HG03571 (cell line): ENCODE data around the gene IL18R1.
A peak's percentile ranks its signal among the peaks of the same experiment; 100 is the strongest.
"Not testable (repeated sequence)": the region's sequence is repeated elsewhere in the genome, so short reads cannot be mapped to it uniquely, and the experiment has no call there.

Source experiments
- ATAC-seq: cut with Tn5 transposase; IDR thresholded peaks from one replicate; pipeline ENCODE4 v1.9.1; 2021; ENCODE audit not compliant: unreplicated experiment

The IL18R1 gene

GRCh38 chr2:102355526-102356380 is at the start of gene IL18R1:
TSS of gene IL18R1 (plus strand) at chr2:102355796. CDS start at chr2:102362661, 6,865 bp downstream.
- ATAC-seq: peak; percentile 88

GRCh38 chr2:102306125-102306524 is 49.5 kb upstream of the IL18R1 start:
- ATAC-seq: no peak

GRCh38 chr2:102310964-102311640 is 44.5 kb upstream of the IL18R1 start, which contains the start of gene IL1RL1:
TSS of gene IL1RL1 (plus strand) at chr2:102311563. CDS start at chr2:102338265, 26,702 bp downstream.
- ATAC-seq: no peak

GRCh38 chr2:102313025-102313424 is 42.6 kb upstream of the IL18R1 start:
- ATAC-seq: no peak

GRCh38 chr2:102313471-102313870 is 42.1 kb upstream of the IL18R1 start:
- ATAC-seq: no peak

- ATAC-seq: no peak
Measured at GRCh38 chr2:102313950-102314349, 41.6 kb upstream of the IL18R1 start.

- no peak for ATAC-seq
Measured at GRCh38 chr2:102315921-102316320, 39.7 kb upstream of the IL18R1 start.

- ATAC-seq: no peak
Measured at GRCh38 chr2:102317715-102318114, 37.9 kb upstream of the IL18R1 start.

- no peak for ATAC-seq
Measured at GRCh38 chr2:102318437-102318836, 37.2 kb upstream of the IL18R1 start.

GRCh38 chr2:102321941-102322719 is 33.5 kb upstream of the IL18R1 start:
- ATAC-seq: no peak

- ATAC-seq: not testable (repeated sequence)
Measured at GRCh38 chr2:102324914-102325313, 30.7 kb upstream of the IL18R1 start.

GRCh38 chr2:102331311-102331980 is 24.1 kb upstream of the IL18R1 start:
- no peak for ATAC-seq

GRCh38 chr2:102334486-102334885 is 21.1 kb upstream of the IL18R1 start:
- no peak for ATAC-seq

GRCh38 chr2:102335871-102336366 is 19.7 kb upstream of the IL18R1 start:
- ATAC-seq: no peak

GRCh38 chr2:102336502-102336945 is 19.1 kb upstream of the IL18R1 start:
- ATAC-seq: no peak

GRCh38 chr2:102337012-102337411 is 18.6 kb upstream of the IL18R1 start:
- no peak for ATAC-seq

GRCh38 chr2:102337481-102338386 is 17.9 kb upstream of the IL18R1 start:
- ATAC-seq: no peak

- no peak for ATAC-seq
Measured at GRCh38 chr2:102340778-102341177, 14.8 kb upstream of the IL18R1 start.

GRCh38 chr2:102342888-102343287 is 12.7 kb upstream of the IL18R1 start:
- no peak for ATAC-seq
